ENCODE measurements around the gene CDC16. TPM values are rescaled to one million over a fixed set of nuclear protein-coding genes. Genes with fewer than 3 reads are reported as not detected.

The CDC16 gene
- total and polyA plus RNA-seq, 2 of the 8 experiments (the other 6 are each of a cell fraction or from before 2014, with no cell fraction given) = 42.5 to 83.4 TPM

GRCh38 chr13:114203536-114203935, 31.2 kb upstream of the CDC16 start:
- Histone ChIP-seq H3K4ac (replicated peaks; ENCODE audit: insufficient read length, low read depth, low read length) (no peak overlapping the region), H3K9ac (replicated peaks in 1 of 4; ENCODE audit: extremely low read depth in 1 of 4, low read depth in 3 of 4, low read length in 3 of 4) (no peak overlapping the region), H2BK15ac (ENCODE audit: low read length) (no peak overlapping the region), H2BK120ac (replicated peaks; ENCODE audit: low read depth, low read length) (no peak overlapping the region), H4K20me1 (replicated peaks in 1 of 2; ENCODE audit: control insufficient read depth in 1 of 2, insufficient read depth in 2 of 2, low read length in 2 of 2) (no peaks in the 10 kb centered on the region), H3K4me3 (ENCODE audit: extremely low read depth in 1 of 4, insufficient read depth in 2 of 4, low read depth in 3 of 4, low read length in 4 of 4) (no peak overlapping the region), H3K4me2 (ENCODE audit: insufficient read depth in 1 of 2, low read depth in 2 of 2, low read length in 2 of 2) (no peak overlapping the region), H2AK5ac (ENCODE audit: low read depth, low read length) (no peak overlapping the region), H3K56ac (replicated peaks; ENCODE audit: insufficient read length, low read depth, low read length) (no peak overlapping the region), H3K9me3 (ENCODE audit: insufficient read depth in 2 of 2, low read depth in 1 of 2, low read length in 1 of 2) (peaks cover 22 to 26% of the 10 kb centered on the region in 2 experiments), H3K79me2 (ENCODE audit: control insufficient read depth in 1 of 2, insufficient read depth in 2 of 2, low read length in 2 of 2) (no peaks in the 10 kb centered on the region), H2BK20ac (ENCODE audit: low read length) (no peak overlapping the region), H2AFZ (ENCODE audit: low read length) (no peak overlapping the region), H3K23ac (ENCODE audit: insufficient read length) (no peak overlapping the region), H2BK5ac (ENCODE audit: low read depth, low read length) (no peak overlapping the region), H4K5ac (ENCODE audit: insufficient read length, low read depth, low read length) (no peak overlapping the region), H3K36me3 (ENCODE audit: control insufficient read depth in 2 of 4, insufficient read depth in 4 of 4, low read length in 3 of 4) (no peaks in the 10 kb centered on the region), H3K18ac (ENCODE audit: extremely low read depth, low read length) (no peak overlapping the region), H4K91ac (replicated peaks; ENCODE audit: insufficient read length, low read length) (no peak overlapping the region), H4K8ac (ENCODE audit: extremely low read depth, insufficient read depth, low read length) (no peak overlapping the region), H3K27ac (ENCODE audit: low read depth, low read length) (no peak overlapping the region), H3K27me3 (replicated peaks in 1 of 4; ENCODE audit: control insufficient read depth in 3 of 4, extremely low read depth in 1 of 4, insufficient read depth in 3 of 4, low read length in 3 of 4) (no peaks in the 10 kb centered on the region), H3K23me2 (ENCODE audit: low read depth, low read length) (no peaks in the 10 kb centered on the region), H2BK12ac (ENCODE audit: low read depth, low read length) (no peak overlapping the region), H3K4me1 (replicated peaks in 1 of 4; ENCODE audit: control insufficient read depth in 3 of 4, insufficient read depth in 4 of 4, low read length in 3 of 4) (peaks cover 0 to 4% (median 2%) of the 10 kb centered on the region in 4 experiments; a peak in 4 of 7 replicates), H3K14ac (ENCODE audit: insufficient read length) (no peak overlapping the region), H3K79me1 (ENCODE audit: low read depth, low read length) (no peaks in the 10 kb centered on the region)
- WGBS, 2 experiments (ENCODE audit: extremely low coverage in 1 of 2, insufficient coverage in 1 of 2, insufficient read length in 1 of 2, insufficient replicate concordance in 2 of 2, low coverage in 1 of 2, low lambda C conversion rate in 2 of 2, missing lambda C conversion rate in 1 of 2) = 76% methylated on average over 4 of the region's 4 CpGs; no CpG with 5 or more reads in 1 of the 2 experiments
- DNase-seq (ENCODE audit: low read depth in 1 of 2, low spot score in 2 of 2) (no peak), FAIRE-seq (no peak)
- CTCF ChIA-PET (ENCODE audit: partially characterized antibody) = interaction anchor here (0.9 kb wide), 1 partner anchor 387 kb away, joined by 3 read pairs; no protein-coding TSS in a partner anchor
- POLR2A ChIA-PET (ENCODE audit: partially characterized antibody) = no interaction called here
- TF ChIP-seq MAFK (IDR thresholded peaks at IDR 0.05; ENCODE audit: low read depth, low read length) (no peak), ZNF274 (IDR thresholded peaks at IDR 0.05; ENCODE audit: borderline replicate concordance, extremely low read depth, low read length) (no peak), TCF12 (IDR thresholded peaks at IDR 0.05; ENCODE audit: low read depth, low read length) (no peak), JUN (IDR thresholded peaks at IDR 0.05; ENCODE audit: low read depth, low read length) (no peak), CHD1 (IDR thresholded peaks at IDR 0.05; ENCODE audit: low read depth, low read length) (no peak), EGR1 (IDR thresholded peaks at IDR 0.05; ENCODE audit: borderline replicate concordance, low read depth, low read length) (no peak), POLR2A (IDR thresholded peaks at IDR 0.05; ENCODE audit: control extremely low read depth in 1 of 2, low read depth in 2 of 2, low read length in 2 of 2) (no peak), GABPA (IDR thresholded peaks at IDR 0.05; ENCODE audit: borderline replicate concordance, insufficient read depth, low read length) (no peak), TEAD4 (IDR thresholded peaks at IDR 0.05; ENCODE audit: low read depth, low read length) (no peak), POU5F1 (IDR thresholded peaks at IDR 0.05; ENCODE audit: low read depth, low read length) (no peak), GTF2F1 (IDR thresholded peaks at IDR 0.05; ENCODE audit: borderline replicate concordance, low read depth, low read length) (no peak), BCL11A (IDR thresholded peaks at IDR 0.05; ENCODE audit: low read depth in 2 of 2, low read length in 2 of 2) (no peak), KDM1A (IDR thresholded peaks at IDR 0.05; ENCODE audit: borderline replicate concordance, low read length) (no peak), RNF2 (IDR thresholded peaks at IDR 0.05; ENCODE audit: borderline replicate concordance, low read depth, low read length, missing control alignments, poor library complexity, severe bottlenecking) (no peak), CBX5 (IDR thresholded peaks at IDR 0.05; ENCODE audit: low read depth, low read length) (no peak), POLR2AphosphoS5 (IDR thresholded peaks at IDR 0.05; ENCODE audit: low read depth, low read length) (no peak)
